Measurements from ENCODE around the gene LYSMD4.
"Not testable (repeated sequence)": the region's sequence is repeated elsewhere in the genome, so short reads cannot be mapped to it uniquely, and the experiment has no call there.

LYSMD4 gene

GRCh38 chr15:99738021-99738847 is 5.0 kb upstream of the LYSMD4 start:
- no peak for DNase-seq (ENCODE audit: low read depth)
- H3K4me3 ChIP-seq (ENCODE audit: control insufficient read depth, low read depth, low read length), result no peak overlapping the region
- TF ChIP-seq, protein P1, sequence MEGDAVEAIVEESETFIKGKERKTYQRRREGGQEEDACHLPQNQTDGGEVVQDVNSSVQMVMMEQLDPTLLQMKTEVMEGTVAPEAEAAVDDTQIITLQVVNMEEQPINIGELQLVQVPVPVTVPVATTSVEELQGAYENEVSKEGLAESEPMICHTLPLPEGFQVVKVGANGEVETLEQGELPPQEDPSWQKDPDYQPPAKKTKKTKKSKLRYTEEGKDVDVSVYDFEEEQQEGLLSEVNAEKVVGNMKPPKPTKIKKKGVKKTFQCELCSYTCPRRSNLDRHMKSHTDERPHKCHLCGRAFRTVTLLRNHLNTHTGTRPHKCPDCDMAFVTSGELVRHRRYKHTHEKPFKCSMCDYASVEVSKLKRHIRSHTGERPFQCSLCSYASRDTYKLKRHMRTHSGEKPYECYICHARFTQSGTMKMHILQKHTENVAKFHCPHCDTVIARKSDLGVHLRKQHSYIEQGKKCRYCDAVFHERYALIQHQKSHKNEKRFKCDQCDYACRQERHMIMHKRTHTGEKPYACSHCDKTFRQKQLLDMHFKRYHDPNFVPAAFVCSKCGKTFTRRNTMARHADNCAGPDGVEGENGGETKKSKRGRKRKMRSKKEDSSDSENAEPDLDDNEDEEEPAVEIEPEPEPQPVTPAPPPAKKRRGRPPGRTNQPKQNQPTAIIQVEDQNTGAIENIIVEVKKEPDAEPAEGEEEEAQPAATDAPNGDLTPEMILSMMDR (IDR thresholded peaks at IDR 0.05; ENCODE audit: control insufficient read depth, insufficient read depth, low read depth, low read length, missing control alignments), result no peak

- no peak for DNase-seq (ENCODE audit: low read depth)
- no peak overlapping the region for H3K4me3 ChIP-seq (ENCODE audit: control insufficient read depth, low read depth, low read length)
- TF ChIP-seq, protein P1 (IDR thresholded peaks at IDR 0.05; ENCODE audit: control insufficient read depth, insufficient read depth, low read depth, low read length, missing control alignments), result no peak
Measured at GRCh38 chr15:99736702-99737101, 3.5 kb upstream of the LYSMD4 start.

- H3K4me3 ChIP-seq (ENCODE audit: control insufficient read depth, low read depth, low read length), result no peak overlapping the region
- no peak for DNase-seq (ENCODE audit: low read depth)
- TF ChIP-seq, protein P1 (IDR thresholded peaks at IDR 0.05; ENCODE audit: control insufficient read depth, insufficient read depth, low read depth, low read length, missing control alignments), result no peak
Measured at GRCh38 chr15:99735868-99736267, 2.6 kb upstream of the LYSMD4 start.

DNA sequence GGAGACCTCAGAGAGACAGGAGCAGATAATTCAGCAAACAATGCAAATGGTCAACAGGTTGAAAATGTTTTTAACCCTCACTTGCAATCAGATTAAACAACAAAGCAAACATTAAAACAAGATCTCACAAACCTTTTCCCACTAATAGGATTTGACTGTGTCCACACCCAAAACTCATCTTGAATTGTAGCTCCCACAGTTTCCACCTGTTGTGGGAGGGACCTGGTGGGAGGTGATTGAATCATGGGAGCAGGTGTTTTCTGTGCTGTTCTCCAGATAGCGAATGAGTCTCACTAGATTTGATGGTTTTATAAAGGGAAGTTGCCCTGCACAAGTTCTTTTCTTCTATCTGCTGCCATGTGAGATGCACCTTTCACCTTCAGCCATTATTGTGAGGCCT is 1.3 kb upstream of the LYSMD4 start:
- no peak overlapping the region for H3K4me3 ChIP-seq (ENCODE audit: control insufficient read depth, low read depth, low read length)
- no peak for DNase-seq (ENCODE audit: low read depth)
- TF ChIP-seq, protein P1 (IDR thresholded peaks at IDR 0.05; ENCODE audit: control insufficient read depth, insufficient read depth, low read depth, low read length, missing control alignments), result no peak

DNA sequence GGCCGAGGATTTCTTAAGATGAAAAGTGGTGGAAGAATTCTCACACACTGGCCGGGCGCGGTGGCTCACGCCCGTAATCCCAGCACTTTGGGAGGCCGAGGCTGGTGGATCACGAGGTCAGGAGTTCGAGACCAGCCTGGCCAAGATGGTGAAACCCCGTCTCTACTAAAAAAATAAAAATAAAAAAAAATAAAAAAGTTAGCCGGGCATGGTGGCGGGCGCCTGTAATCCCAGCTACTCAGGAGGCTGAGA is 729 bp upstream of the LYSMD4 start:
- not testable (repeated sequence) for H3K4me3 ChIP-seq (ENCODE audit: control insufficient read depth, low read depth, low read length); DNase-seq (ENCODE audit: low read depth)

- H3K4me3 ChIP-seq (ENCODE audit: control insufficient read depth, low read depth, low read length), result peak overlapping the region; percentile 89
- TF ChIP-seq, protein P1 (IDR thresholded peaks at IDR 0.05; ENCODE audit: control insufficient read depth, insufficient read depth, low read depth, low read length, missing control alignments), result no peak
- DNase-seq (ENCODE audit: low read depth), result no peak
Measured at GRCh38 chr15:99732751-99733267, 428 bp downstream of the LYSMD4 start.

DNA sequence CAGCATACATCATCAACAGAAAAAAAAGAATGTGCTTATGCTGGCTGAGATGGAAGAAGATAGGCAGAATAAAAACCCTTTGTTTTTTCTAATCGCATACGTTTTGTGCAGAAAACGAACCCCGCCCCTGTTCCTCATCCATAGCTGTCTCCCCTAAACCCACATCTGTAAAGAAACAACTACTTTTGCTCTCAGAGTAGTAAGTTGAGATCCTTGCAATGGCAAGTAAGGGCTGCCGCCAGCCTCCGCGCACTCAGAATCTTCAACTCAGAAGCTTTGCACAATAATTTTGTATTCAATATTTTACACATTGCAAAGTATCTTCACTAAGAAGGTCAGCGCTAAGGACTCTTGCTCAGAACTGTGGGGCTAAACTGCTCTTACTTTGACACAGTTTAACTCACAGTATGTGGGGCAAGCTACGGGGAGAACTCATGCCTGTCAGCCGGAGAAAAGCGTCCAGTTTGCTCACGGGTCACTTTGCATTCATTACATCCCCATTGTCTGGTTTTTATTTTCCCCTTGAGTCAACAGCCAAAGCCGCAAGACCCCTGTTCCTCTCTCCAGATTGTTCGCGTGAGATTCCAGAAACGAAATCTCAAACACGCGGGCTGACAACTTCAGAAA is 1.0 kb downstream of the LYSMD4 start:
- TF ChIP-seq, protein P1 (IDR thresholded peaks at IDR 0.05; ENCODE audit: control insufficient read depth, insufficient read depth, low read depth, low read length, missing control alignments), result no peak
- no peak for DNase-seq (ENCODE audit: low read depth)
- peak overlapping the region; percentile 89 for H3K4me3 ChIP-seq (ENCODE audit: control insufficient read depth, low read depth, low read length)

Measured in AG09309 (cell line).